Kidney (tissue), 11 donors: ENCODE measurements around the gene TVP23C. TPM values are rescaled to one million over a fixed set of nuclear protein-coding genes. Genes with fewer than 3 reads are reported as not detected.
A peak's percentile ranks its signal among the peaks of the same experiment; 100 is the strongest.
"Not testable (repeated sequence)": the region's sequence is repeated elsewhere in the genome, so short reads cannot be mapped to it uniquely, and the experiment has no call there.

ENCODE experiments used
- DNase-seq, 5 donors: peaks; one replicate each; pipeline ENCODE4 v3.0.0-alpha.2; 2013 to 2020
- FAIRE-seq: peaks from 2 replicates; lab custom pipeline; 2012; peaks lifted over from hg19 to GRCh38; lab: Jason Lieb, UNC
- H3K27ac ChIP-seq, 2 donors: one replicate each; pipeline ENCODE4 v1.7.0; 2013; ENCODE audit warnings: low read depth in 2 of 2, low read length in 2 of 2, inconsistent platforms in 1 of 2
- H3K27me3 ChIP-seq: one replicate; pipeline ENCODE4 v1.7.1; 2013; ENCODE audit warnings: low read length, inconsistent platforms; ENCODE audit not compliant: control insufficient read depth, insufficient read depth
- H3K36me3 ChIP-seq, 3 donors: one replicate each; pipeline versions ENCODE4 v1.7.0 to v1.7.1; 2013; ENCODE audit warnings: low read length in 3 of 3, control low read depth in 1 of 3, inconsistent platforms in 1 of 3; ENCODE audit not compliant: insufficient read depth in 3 of 3, control insufficient read depth in 2 of 3
- H3K4me1 ChIP-seq, 3 donors: one replicate each; pipeline versions ENCODE4 v1.7.0 to v1.7.1; 2013; ENCODE audit warnings: low read length in 3 of 3, inconsistent platforms in 1 of 3, low read depth in 1 of 3; ENCODE audit not compliant: control insufficient read depth in 2 of 3, insufficient read depth in 2 of 3
- H3K4me3 ChIP-seq, 3 donors: one replicate each; pipeline versions ENCODE4 v1.7.0 to v1.8.1; 2013; ENCODE audit warnings: low read length in 3 of 3, control low read depth in 1 of 3, inconsistent platforms in 1 of 3
- H3K9ac ChIP-seq, 3 donors: one replicate each; pipeline versions ENCODE4 v1.7.0 to v1.7.1; 2013; ENCODE audit warnings: low read length in 3 of 3, control low read depth in 1 of 3, inconsistent platforms in 1 of 3
- H3K9me3 ChIP-seq, 3 donors: one replicate each; pipeline versions ENCODE4 v1.7.0 to v1.7.1; 2013; ENCODE audit warnings: low read length in 3 of 3, control low read depth in 1 of 3, inconsistent platforms in 1 of 3; ENCODE audit not compliant: control insufficient read depth in 2 of 3, insufficient read depth in 1 of 3
- intact Hi-C: fragments of 100-400 bp; cut with DNase I; formaldehyde crosslinking; loops from one replicate; pipeline ENCODE4 v1.11.1; 2022
- polyA plus RNA-seq: library from polyadenylated mRNA; stranded (reverse); fragments of 350-450 nt; fragmentation: Illumina TruSeq; extraction: RNeasy Lipid Tissue Mini Kit (QIAGEN cat#74804); gene quantifications from one replicate; pipeline ENCODE4 v1.2.3, GENCODE V29; 2014; ENCODE audit warnings: low read depth, low replicate concordance; ENCODE audit not compliant: insufficient read depth
- total RNA-seq: library from RNA; stranded (reverse); fragmentation: NEBNext Ultra II Directional; extraction: Animal tissue kit (Norgen Biotek cat#: 25700); gene quantifications from one replicate; pipeline ENCODE4 v1.2.1, GENCODE V29; 2021
- donor health status: control.
- donor health status: control.
- donor health status: DM: yes; HTN: yes; CAD: no.
- donor health status: Normal renal cell carcinoma (clear cell type).

TVP23C gene
- total and polyA plus RNA-seq, 2 donors from 2014 or later = 2.6 to 19.0 TPM

- not testable (repeated sequence) for FAIRE-seq, H3K9ac ChIP-seq
Observed at GRCh38 chr17:15581462-15581861, 18.2 kb upstream of the TVP23C start.

DNA sequence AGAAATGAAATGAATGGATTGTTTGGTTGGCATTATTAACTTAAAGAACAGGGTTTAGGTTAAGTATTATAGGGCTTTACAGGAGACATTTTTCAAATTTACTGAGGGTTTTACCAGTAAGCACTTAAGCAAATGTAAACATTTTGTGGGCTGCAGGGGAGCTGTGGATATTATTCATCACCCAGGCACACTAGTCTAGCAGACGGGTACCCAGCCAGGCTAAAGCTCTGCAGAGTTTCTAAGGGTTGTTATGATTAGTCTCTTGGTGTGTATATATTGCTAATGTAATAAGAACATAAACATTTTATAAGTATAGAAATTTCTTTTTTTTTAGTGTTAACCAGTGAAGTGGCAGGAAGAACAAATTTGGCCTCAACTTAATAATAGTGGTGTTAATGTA is 13.6 kb upstream of the TVP23C start:
- H3K9me3 ChIP-seq, FAIRE-seq, H3K9ac ChIP-seq, H3K27me3 ChIP-seq, H3K4me1 ChIP-seq, H3K4me3 ChIP-seq, H3K36me3 ChIP-seq, H3K27ac ChIP-seq, DNase-seq, intact Hi-C loops: not testable (repeated sequence)

More at GRCh38 chr17:15581462-15581861, 18.2 kb upstream of the TVP23C start:
- H3K27me3 ChIP-seq, H3K27ac ChIP-seq, H3K9me3 ChIP-seq, H3K4me1 ChIP-seq, H3K36me3 ChIP-seq, DNase-seq, H3K4me3 ChIP-seq, intact Hi-C loops: not testable (repeated sequence)

GRCh38 chr17:15574660-15575059 is 11.4 kb upstream of the TVP23C start:
- H3K4me1 ChIP-seq, intact Hi-C loops, H3K9me3 ChIP-seq, H3K27ac ChIP-seq, H3K27me3 ChIP-seq, DNase-seq, H3K4me3 ChIP-seq, H3K36me3 ChIP-seq, FAIRE-seq, H3K9ac ChIP-seq: not testable (repeated sequence)

- FAIRE-seq, H3K9ac ChIP-seq, intact Hi-C loops, H3K36me3 ChIP-seq, H3K27ac ChIP-seq, H3K9me3 ChIP-seq, H3K27me3 ChIP-seq, H3K4me1 ChIP-seq, DNase-seq, H3K4me3 ChIP-seq: not testable (repeated sequence)
Observed at GRCh38 chr17:15573870-15574269, 10.6 kb upstream of the TVP23C start.

DNA sequence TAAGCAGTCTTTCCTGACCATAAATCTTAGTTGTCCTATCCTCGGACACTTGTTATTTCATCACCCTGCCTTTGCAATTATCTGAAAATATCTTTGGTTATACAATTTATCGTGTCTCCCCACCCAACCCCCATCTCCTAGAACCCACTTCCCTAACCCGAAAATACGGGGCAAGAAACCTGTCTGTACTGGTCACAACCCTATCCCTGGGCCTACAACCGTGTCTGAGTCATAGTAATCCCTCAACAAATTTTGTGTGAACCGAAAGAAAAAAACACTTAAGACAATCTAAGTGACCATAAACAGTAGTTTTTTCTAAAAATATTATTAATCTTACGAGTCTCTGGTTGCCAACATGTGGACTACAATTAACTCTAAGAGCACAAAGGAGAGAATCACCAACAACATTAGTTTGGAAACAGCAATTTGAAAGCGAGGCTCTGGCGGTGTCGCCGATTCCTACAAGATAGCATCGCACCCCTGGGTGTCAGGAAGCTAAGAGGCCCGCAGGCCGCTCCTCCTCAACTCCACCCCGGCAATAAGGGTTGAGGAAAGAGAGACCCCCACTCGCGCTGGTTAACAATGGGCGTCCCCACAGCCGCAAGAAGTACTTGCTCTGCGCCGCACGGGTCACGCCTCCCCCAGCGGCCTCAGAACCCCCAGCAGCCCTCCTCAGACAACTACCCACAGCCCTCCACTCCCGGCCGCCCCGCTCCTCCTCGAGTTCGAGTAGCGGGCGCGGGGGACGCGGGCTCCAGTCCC is 489 bp downstream of the TVP23C start:
- DNase-seq = peak in 1 of 5 donors; percentile 46

DNA sequence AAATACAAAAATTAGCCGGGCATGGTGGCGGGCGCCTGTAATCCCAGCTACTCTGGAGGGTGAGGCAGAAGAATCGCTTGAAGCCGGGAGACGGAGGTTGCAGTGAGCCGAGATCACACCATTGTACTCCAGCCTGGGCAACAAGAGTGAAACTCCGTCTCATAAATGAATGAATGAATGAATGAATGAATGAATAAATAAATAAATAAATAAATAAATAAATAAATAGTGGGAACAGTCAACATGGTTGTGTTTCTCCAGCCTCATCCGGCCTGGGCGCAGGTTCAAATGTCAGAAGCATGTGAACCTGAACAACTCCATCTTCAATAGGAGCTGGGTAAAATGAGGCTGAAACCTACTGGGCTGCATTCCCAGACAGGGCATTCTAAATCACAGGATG is 1.8 kb downstream of the TVP23C start:
- H3K27me3 ChIP-seq, H3K9ac ChIP-seq, FAIRE-seq, H3K9me3 ChIP-seq, H3K4me1 ChIP-seq, DNase-seq, intact Hi-C loops, H3K36me3 ChIP-seq, H3K27ac ChIP-seq, H3K4me3 ChIP-seq: not testable (repeated sequence)

More for the DNA sequence above, 489 bp downstream of the TVP23C start:
- H3K9me3 ChIP-seq, FAIRE-seq, H3K9ac ChIP-seq, H3K27ac ChIP-seq, H3K36me3 ChIP-seq, intact Hi-C loops, H3K4me1 ChIP-seq, H3K27me3 ChIP-seq: not testable (repeated sequence)
- H3K4me3 ChIP-seq = peak overlapping the region; percentile 44 to 63 (median 51)

DNA sequence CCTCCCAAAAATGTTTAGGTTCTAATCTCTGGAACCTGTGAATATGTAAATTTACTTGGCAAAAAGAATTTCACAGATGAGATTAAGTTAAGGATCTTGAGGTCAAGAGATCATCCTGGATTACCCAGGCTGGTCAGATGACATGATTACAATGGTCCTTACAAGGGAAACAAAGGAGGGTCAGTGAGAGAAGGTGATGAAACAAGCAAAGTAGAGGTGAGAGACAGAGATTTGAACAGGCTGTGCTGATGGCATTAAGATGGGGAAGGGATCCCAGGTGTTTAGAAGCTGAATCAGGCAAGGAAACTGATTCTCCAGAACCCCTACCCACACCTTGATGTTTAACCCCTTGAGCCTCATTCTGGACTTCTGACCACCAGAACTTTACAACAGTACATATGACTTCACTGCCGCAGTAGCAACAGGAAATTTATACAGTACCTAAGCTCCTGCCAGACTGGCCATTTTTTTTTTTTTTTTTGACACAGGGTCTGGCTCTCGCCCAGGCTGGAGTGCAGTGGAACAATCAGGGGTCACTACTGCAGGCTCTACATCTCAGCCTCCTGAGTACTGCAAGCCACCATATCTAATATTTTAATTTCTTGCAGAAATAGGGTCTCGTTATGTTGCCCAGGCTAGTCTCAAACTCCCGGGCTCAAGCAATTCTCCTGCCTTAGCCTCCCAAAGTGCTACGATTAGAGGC is 4.7 kb downstream of the TVP23C start:
- intact Hi-C loops, DNase-seq, FAIRE-seq, H3K36me3 ChIP-seq, H3K9me3 ChIP-seq, H3K27me3 ChIP-seq, H3K27ac ChIP-seq, H3K9ac ChIP-seq, H3K4me3 ChIP-seq, H3K4me1 ChIP-seq: not testable (repeated sequence)

DNA sequence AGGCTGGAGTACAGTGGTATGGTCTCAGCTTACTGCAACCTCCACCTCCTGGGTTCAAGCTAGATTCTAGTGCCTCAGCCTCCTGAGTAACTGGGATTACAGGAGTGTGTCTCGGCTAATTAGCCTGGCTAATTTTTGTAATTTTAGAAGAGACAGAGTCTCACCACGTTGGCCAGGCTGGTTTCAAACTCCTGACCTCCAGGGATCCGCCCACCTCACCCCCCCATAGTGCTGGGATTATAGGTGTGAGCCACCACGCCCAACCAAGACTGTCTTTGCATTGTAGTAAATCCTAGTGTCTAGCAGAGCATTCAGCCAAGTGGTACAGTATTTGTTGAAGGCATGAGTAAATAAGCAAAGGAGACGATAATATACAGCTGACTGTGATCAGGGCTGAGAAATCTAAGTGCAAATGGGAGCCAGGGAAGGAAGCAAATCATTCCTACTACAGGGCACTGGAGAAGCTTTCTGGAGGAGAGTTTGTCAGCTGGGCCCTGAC is 5.9 kb downstream of the TVP23C start:
- FAIRE-seq, DNase-seq, H3K27me3 ChIP-seq, H3K4me1 ChIP-seq, H3K4me3 ChIP-seq, H3K27ac ChIP-seq, H3K9ac ChIP-seq, intact Hi-C loops, H3K9me3 ChIP-seq, H3K36me3 ChIP-seq: not testable (repeated sequence)
